IMR-90 (cell line): ENCODE data around the gene S1PR5.

Experiments
- MAZ ChIP-seq: IDR thresholded peaks from 2 replicates; pipeline ENCODE4 v1.6.1; 2012; ENCODE audit warnings: low read depth, mild to moderate bottlenecking, low read length, improper control_type of control experiment, moderate library complexity, borderline replicate concordance
- RFX5 ChIP-seq: IDR thresholded peaks from 2 replicates; pipeline ENCODE4 v1.8.0; 2012; ENCODE audit warnings: low read depth, mild to moderate bottlenecking, low read length, moderate library complexity
- SMC3 ChIP-seq: fragments of 150-350 bp; IDR thresholded peaks from 2 replicates; pipeline ENCODE4 v1.6.1; 2016; ENCODE audit warnings: low read depth, mild to moderate bottlenecking, antibody characterized with exemption, low read length, moderate library complexity

GRCh38 chr19:10519421-10519820 lies 2.2 kb upstream of the S1PR5 start:
- no peak for TF ChIP-seq SMC3
- no peak for TF ChIP-seq RFX5
- TF ChIP-seq MAZ = no peak
